ENCODE data around the gene CEACAM7. TPM values are rescaled to one million over a fixed set of nuclear protein-coding genes. Genes with fewer than 3 reads are reported as not detected.

Gene CEACAM7
- total and polyA plus RNA-seq, 2 of the 13 experiments (the other 11 are each of a cell fraction or from before 2014, with no cell fraction given) = not detected

DNA sequence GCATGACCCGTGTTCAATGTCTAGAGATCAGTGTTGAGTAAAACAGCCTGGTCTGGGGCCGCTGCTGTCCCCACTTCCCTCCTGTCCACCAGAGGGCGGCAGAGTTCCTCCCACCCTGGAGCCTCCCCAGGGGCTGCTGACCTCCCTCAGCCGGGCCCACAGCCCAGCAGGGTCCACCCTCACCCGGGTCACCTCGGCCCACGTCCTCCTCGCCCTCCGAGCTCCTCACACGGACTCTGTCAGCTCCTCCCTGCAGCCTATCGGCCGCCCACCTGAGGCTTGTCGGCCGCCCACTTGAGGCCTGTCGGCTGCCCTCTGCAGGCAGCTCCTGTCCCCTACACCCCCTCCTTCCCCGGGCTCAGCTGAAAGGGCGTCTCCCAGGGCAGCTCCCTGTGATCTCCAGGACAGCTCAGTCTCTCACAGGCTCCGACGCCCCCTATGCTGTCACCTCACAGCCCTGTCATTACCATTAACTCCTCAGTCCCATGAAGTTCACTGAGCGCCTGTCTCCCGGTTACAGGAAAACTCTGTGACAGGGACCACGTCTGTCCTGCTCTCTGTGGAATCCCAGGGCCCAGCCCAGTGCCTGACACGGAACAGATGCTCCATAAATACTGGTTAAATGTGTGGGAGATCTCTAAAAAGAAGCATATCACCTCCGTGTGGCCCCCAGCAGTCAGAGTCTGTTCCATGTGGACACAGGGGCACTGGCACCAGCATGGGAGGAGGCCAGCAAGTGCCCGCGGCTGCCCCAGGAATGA, 18.9 kb upstream of the CEACAM7 start (continued):
- TF ChIP-seq, protein P1, sequence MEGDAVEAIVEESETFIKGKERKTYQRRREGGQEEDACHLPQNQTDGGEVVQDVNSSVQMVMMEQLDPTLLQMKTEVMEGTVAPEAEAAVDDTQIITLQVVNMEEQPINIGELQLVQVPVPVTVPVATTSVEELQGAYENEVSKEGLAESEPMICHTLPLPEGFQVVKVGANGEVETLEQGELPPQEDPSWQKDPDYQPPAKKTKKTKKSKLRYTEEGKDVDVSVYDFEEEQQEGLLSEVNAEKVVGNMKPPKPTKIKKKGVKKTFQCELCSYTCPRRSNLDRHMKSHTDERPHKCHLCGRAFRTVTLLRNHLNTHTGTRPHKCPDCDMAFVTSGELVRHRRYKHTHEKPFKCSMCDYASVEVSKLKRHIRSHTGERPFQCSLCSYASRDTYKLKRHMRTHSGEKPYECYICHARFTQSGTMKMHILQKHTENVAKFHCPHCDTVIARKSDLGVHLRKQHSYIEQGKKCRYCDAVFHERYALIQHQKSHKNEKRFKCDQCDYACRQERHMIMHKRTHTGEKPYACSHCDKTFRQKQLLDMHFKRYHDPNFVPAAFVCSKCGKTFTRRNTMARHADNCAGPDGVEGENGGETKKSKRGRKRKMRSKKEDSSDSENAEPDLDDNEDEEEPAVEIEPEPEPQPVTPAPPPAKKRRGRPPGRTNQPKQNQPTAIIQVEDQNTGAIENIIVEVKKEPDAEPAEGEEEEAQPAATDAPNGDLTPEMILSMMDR (CRISPR knock-in tag; IDR thresholded peaks at IDR 0.05) = peak; percentile 85
- TF ChIP-seq ZMYM3 (CRISPR knock-in tag; IDR thresholded peaks at IDR 0.05) = 0 out of 2 replicates have a peak, but pooled peaks have one; percentile 12
- TF ChIP-seq, protein P2, sequence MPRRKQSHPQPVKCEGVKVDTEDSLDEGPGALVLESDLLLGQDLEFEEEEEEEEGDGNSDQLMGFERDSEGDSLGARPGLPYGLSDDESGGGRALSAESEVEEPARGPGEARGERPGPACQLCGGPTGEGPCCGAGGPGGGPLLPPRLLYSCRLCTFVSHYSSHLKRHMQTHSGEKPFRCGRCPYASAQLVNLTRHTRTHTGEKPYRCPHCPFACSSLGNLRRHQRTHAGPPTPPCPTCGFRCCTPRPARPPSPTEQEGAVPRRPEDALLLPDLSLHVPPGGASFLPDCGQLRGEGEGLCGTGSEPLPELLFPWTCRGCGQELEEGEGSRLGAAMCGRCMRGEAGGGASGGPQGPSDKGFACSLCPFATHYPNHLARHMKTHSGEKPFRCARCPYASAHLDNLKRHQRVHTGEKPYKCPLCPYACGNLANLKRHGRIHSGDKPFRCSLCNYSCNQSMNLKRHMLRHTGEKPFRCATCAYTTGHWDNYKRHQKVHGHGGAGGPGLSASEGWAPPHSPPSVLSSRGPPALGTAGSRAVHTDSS (CRISPR knock-in tag; conservative IDR thresholded peaks at IDR 0.05) = no peak

DNA sequence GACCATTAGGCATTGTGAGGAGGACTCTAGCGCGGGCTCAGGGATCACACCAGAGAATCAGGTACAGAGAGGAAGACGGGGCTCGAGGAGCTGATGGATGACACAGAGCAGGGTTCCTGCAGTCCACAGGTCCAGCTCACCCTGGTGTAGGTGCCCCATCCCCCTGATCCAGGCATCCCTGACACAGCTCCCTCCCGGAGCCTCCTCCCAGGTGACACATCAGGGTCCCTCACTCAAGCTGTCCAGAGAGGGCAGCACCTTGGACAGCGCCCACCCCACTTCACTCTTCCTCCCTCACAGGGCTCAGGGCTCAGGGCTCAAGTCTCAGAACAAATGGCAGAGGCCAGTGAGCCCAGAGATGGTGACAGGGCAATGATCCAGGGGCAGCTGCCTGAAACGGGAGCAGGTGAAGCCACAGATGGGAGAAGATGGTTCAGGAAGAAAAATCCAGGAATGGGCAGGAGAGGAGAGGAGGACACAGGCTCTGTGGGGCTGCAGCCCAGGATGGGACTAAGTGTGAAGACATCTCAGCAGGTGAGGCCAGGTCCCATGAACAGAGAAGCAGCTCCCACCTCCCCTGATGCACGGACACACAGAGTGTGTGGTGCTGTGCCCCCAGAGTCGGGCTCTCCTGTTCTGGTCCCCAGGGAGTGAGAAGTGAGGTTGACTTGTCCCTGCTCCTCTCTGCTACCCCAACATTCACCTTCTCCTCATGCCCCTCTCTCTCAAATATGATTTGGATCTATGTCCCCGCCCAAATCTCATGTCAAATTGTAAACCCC, 17.5 kb upstream of the CEACAM7 start:
- no peak for FAIRE-seq
- H3K79me2 ChIP-seq (ENCODE audit: insufficient read depth, low read length) = no peaks in the 10 kb centered on the region
- no peak overlapping the region for H2AFZ ChIP-seq (ENCODE audit: low read length)
- H3K4me3 ChIP-seq (replicated peaks in 1 of 3; ENCODE audit: insufficient read depth in 1 of 3, low read depth in 2 of 3, low read length in 3 of 3) = no peak overlapping the region
- CTCF ChIA-PET (ENCODE audit: low intra/inter-chr PET ratio, low total read pairs) = interaction anchor here (1.6 kb wide), 1 partner anchor 41 kb away, joined by 12 read pairs; no protein-coding TSS in a partner anchor
- no peak for DNase-seq (ENCODE audit: low spot score)
- no peak overlapping the region for H3K4me2 ChIP-seq (ENCODE audit: low read depth, low read length)
- intact Hi-C loops (cut with micrococcal nuclease; ENCODE audit: unreplicated experiment) = loop anchor here (2.0 kb wide), 1 partner anchor 41 kb away; no protein-coding TSS in a partner anchor
- 0 out of 2 replicates have a peak, but pooled peaks cover 3% of the 10 kb centered on the region for H4K20me1 ChIP-seq (ENCODE audit: insufficient read depth, low read length)
- in situ Hi-C loops (cut with HindIII; ENCODE audit: extremely low pct_ligation_motif_present, low pct_unique_long_range_greater_than_20kb) = no loop called here
- POLR2A ChIA-PET = no interaction called here
- ATAC-seq = peak; percentile 32
- no TSS peak for BruUV-seq (replicated peaks)
- H3K4me1 ChIP-seq (ENCODE audit: insufficient read depth, low read length) = 0 out of 2 replicates have a peak, but pooled peaks cover 5% of the 10 kb centered on the region
- no peaks in the 10 kb centered on the region for H3K9me3 ChIP-seq (ENCODE audit: low read length)
- H3K27me3 ChIP-seq (ENCODE audit: control insufficient read depth in 1 of 2, insufficient read depth in 2 of 2, low read length in 2 of 2) = peaks cover 0 to 10% of the 10 kb centered on the region in 2 experiments; a peak in 2 of 5 replicates
- H3K9ac ChIP-seq (ENCODE audit: insufficient read depth, low read depth, low read length) = no peak overlapping the region
- H3K36me3 ChIP-seq (replicated peaks in 1 of 2; ENCODE audit: control insufficient read depth in 1 of 2, insufficient read depth in 2 of 2, low read length in 2 of 2) = no peaks in the 10 kb centered on the region
- WGBS (ENCODE audit: low lambda C conversion rate) = 17% methylated on average over 9 of the region's 10 CpGs
- H3K27ac ChIP-seq (ENCODE audit: extremely low read length, insufficient read depth, low read length) = no peak overlapping the region
- peak; percentile 64; the same call in 1 of the 2 replicates for TF ChIP-seq ZNF232 (CRISPR knock-in tag; IDR thresholded peaks at IDR 0.05; ENCODE audit: borderline replicate concordance)
- TF ChIP-seq MAZ (IDR thresholded peaks at IDR 0.05; ENCODE audit: borderline replicate concordance, low read depth, low read length) = no peak
- 0 out of 2 replicates have a peak, but pooled peaks have one; percentile 33 for TF ChIP-seq MAZ (CRISPR knock-in tag; IDR thresholded peaks at IDR 0.05; ENCODE audit: low read depth)
- 0 out of 2 replicates have a peak, but pooled peaks have one; percentile 26 for TF ChIP-seq ZSCAN31 (CRISPR knock-in tag; IDR thresholded peaks at IDR 0.05; ENCODE audit: low read depth)
- TF ChIP-seq, protein P3, sequence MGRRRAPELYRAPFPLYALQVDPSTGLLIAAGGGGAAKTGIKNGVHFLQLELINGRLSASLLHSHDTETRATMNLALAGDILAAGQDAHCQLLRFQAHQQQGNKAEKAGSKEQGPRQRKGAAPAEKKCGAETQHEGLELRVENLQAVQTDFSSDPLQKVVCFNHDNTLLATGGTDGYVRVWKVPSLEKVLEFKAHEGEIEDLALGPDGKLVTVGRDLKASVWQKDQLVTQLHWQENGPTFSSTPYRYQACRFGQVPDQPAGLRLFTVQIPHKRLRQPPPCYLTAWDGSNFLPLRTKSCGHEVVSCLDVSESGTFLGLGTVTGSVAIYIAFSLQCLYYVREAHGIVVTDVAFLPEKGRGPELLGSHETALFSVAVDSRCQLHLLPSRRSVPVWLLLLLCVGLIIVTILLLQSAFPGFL (CRISPR knock-in tag; IDR thresholded peaks at IDR 0.05) = no peak
- no peak for TF ChIP-seq ZNF607 (CRISPR knock-in tag; IDR thresholded peaks at IDR 0.05; ENCODE audit: borderline replicate concordance)
- TF ChIP-seq, protein P4, sequence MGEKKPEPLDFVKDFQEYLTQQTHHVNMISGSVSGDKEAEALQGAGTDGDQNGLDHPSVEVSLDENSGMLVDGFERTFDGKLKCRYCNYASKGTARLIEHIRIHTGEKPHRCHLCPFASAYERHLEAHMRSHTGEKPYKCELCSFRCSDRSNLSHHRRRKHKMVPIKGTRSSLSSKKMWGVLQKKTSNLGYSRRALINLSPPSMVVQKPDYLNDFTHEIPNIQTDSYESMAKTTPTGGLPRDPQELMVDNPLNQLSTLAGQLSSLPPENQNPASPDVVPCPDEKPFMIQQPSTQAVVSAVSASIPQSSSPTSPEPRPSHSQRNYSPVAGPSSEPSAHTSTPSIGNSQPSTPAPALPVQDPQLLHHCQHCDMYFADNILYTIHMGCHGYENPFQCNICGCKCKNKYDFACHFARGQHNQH (CRISPR knock-in tag; IDR thresholded peaks at IDR 0.05) = peak; percentile 37; the same call in 1 of the 2 replicates
- TF ChIP-seq, protein P5, sequence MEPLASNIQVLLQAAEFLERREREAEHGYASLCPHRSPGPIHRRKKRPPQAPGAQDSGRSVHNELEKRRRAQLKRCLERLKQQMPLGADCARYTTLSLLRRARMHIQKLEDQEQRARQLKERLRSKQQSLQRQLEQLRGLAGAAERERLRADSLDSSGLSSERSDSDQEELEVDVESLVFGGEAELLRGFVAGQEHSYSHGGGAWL (CRISPR knock-in tag; IDR thresholded peaks at IDR 0.05) = peak; percentile 32; the same call in 1 of the 2 replicates
- peak; percentile 59; the same call in 1 of the 2 replicates for TF ChIP-seq NFKB2 (CRISPR knock-in tag; IDR thresholded peaks at IDR 0.05; ENCODE audit: borderline replicate concordance)
- TF ChIP-seq BHLHE40 (IDR thresholded peaks at IDR 0.05; ENCODE audit: low read length) = no peak

Measured in HepG2 (cell line).